Smooth muscle cell (in vitro differentiated cells): ENCODE data around the gene CAMSAP1. TPM values are rescaled to one million over a fixed set of nuclear protein-coding genes. Genes with fewer than 3 reads are reported as not detected.
A peak's percentile ranks its signal among the peaks of the same experiment; 100 is the strongest.

ENCODE experiments used
- DNase-seq: peaks from one replicate; lab custom pipeline; 2025; ENCODE audit not compliant: unreplicated experiment; lab: John Stamatoyannopoulos, UW
- H2AFZ ChIP-seq: fragments of 200-600 bp; sonication (generic); 2 replicates; pipeline ENCODE4 v1.6.0; 2016; ENCODE audit warnings: antibody characterized with exemption, low read depth, mild to moderate bottlenecking
- H3F3A ChIP-seq: fragments of 200-600 bp; sonication (generic); 2 replicates; pipeline ENCODE4 v1.6.0; 2017; ENCODE audit warnings: antibody characterized with exemption, low read depth
- H3K27ac ChIP-seq: fragments of 200-600 bp; sonication (generic); 2 replicates; pipeline ENCODE4 v1.5.1; 2016; ENCODE audit warnings: low read depth, mild to moderate bottlenecking
- H3K27me3 ChIP-seq: fragments of 200-600 bp; sonication (generic); 2 replicates; pipeline ENCODE4 v1.6.1; 2016; ENCODE audit warnings: low read depth, mild to moderate bottlenecking
- H3K36me3 ChIP-seq: fragments of 200-600 bp; sonication (generic); 2 replicates; pipeline ENCODE4 v1.5.1; 2016; ENCODE audit warnings: low read depth
- H3K4me1 ChIP-seq: fragments of 200-600 bp; sonication (generic); 2 replicates; pipeline ENCODE4 v1.5.1; 2016; ENCODE audit warnings: low read depth
- H3K4me2 ChIP-seq: fragments of 200-600 bp; sonication (generic); 2 replicates; pipeline ENCODE4 v1.6.0; 2016; ENCODE audit warnings: mild to moderate bottlenecking
- H3K4me3 ChIP-seq: fragments of 200-600 bp; sonication (generic); 2 replicates; pipeline ENCODE4 v1.5.1; 2016; ENCODE audit warnings: mild to moderate bottlenecking
- H3K79me2 ChIP-seq: fragments of 200-600 bp; sonication (generic); 2 replicates; pipeline ENCODE4 v1.6.0; 2016; ENCODE audit warnings: low read depth, mild to moderate bottlenecking
- H3K9ac ChIP-seq: fragments of 200-600 bp; sonication (generic); 2 replicates; pipeline ENCODE4 v1.6.0; 2016; ENCODE audit warnings: low read depth
- H3K9me3 ChIP-seq: fragments of 200-600 bp; sonication (generic); replicated peaks from 2 replicates; pipeline ENCODE4 v1.5.1; 2016; ENCODE audit warnings: low read depth
- H4K20me1 ChIP-seq: fragments of 200-600 bp; sonication (generic); 2 replicates; pipeline ENCODE4 v1.6.0; 2016; ENCODE audit warnings: low read depth
- CTCF ChIP-seq: fragments of 200-600 bp; sonication (generic); IDR thresholded peaks from 2 replicates; pipeline ENCODE4 v1.5.1; 2017; ENCODE audit warnings: borderline replicate concordance, mild to moderate bottlenecking, antibody characterized with exemption; ENCODE audit not compliant: insufficient read depth, poor library complexity, severe bottlenecking
- WGBS: methylation state at CpG from one replicate; pipeline ENCODE4 v1.1.7; 2016; ENCODE audit warnings: low lambda C conversion rate; 5-methylcytosine and 5-hydroxymethylcytosine counted together
- polyA plus RNA-seq: library from polyadenylated mRNA; unstranded; fragments of >200 nt; fragmentation: Nextera tagmentation; extraction: Ambion mirVana; gene quantifications from 2 replicates; pipeline ENCODE4 v1.2.1, GENCODE V29; 2016
- total RNA-seq: library from RNA; depleted of rRNA; stranded (reverse); fragments of >200 nt; gene quantifications from 2 replicates; pipeline ENCODE4 v1.2.3, GENCODE V29; 2014

CAMSAP1 gene
- total RNA-seq (15.1 and 17.8 TPM in 2 replicates), polyA plus RNA-seq (5.3 and 5.4 TPM in 2 replicates)

- peak within 1 kb of the TSS; percentile 93 for H3K4me3 ChIP-seq
- peaks cover 19% of the 10 kb centered on the region for H3F3A ChIP-seq
- peaks cover 40% of the 10 kb centered on the region for H4K20me1 ChIP-seq
- no peaks in the 10 kb centered on the region for H3K9me3 ChIP-seq
- H2AFZ ChIP-seq = peak within 1 kb of the TSS; percentile 85
- peak within 1 kb of the TSS; percentile 86 for H3K27ac ChIP-seq
- peaks cover 24% of the 10 kb centered on the region for H3K4me1 ChIP-seq
- 0% methylated on average over 13 of the region's 91 CpGs for WGBS
- peak; percentile 93 for DNase-seq
- H3K4me2 ChIP-seq = peak within 1 kb of the TSS; percentile 96
- peak within 1 kb of the TSS; percentile 62 for H3K9ac ChIP-seq
- TF ChIP-seq CTCF = no peak
- peaks cover 3% of the 10 kb centered on the region for H3K36me3 ChIP-seq
- peaks cover 62% of the 10 kb centered on the region for H3K79me2 ChIP-seq
- no peaks in the 10 kb centered on the region for H3K27me3 ChIP-seq
These were observed at the start of gene CAMSAP1 for GRCh38 chr9:135907431-135908092. Gene CAMSAP1 (minus strand): TSS chr9:135907546. CDS start chr9:135907159, 387 bp downstream.

GRCh38 chr9:135956802-135957174 lies 49.4 kb upstream of the CAMSAP1 start:
- Histone ChIP-seq H3K27ac (no peak overlapping the region), H4K20me1 (peaks cover 55% of the 10 kb centered on the region), H3K36me3 (no peaks in the 10 kb centered on the region), H3F3A (no peaks in the 10 kb centered on the region), H3K4me2 (no peak overlapping the region), H3K4me3 (no peak overlapping the region), H3K9me3 (no peaks in the 10 kb centered on the region), H3K4me1 (peaks cover 11% of the 10 kb centered on the region), H2AFZ (no peak overlapping the region), H3K79me2 (peaks cover 60% of the 10 kb centered on the region), H3K27me3 (no peaks in the 10 kb centered on the region), H3K9ac (no peak overlapping the region)
- DNase-seq = no peak
- 97% methylated on average over 8 of the region's 8 CpGs for WGBS
- TF ChIP-seq CTCF = no peak

- Histone ChIP-seq H3K9me3 (no peaks in the 10 kb centered on the region), H3K27ac (no peak overlapping the region), H3K36me3 (no peaks in the 10 kb centered on the region), H3K27me3 (no peaks in the 10 kb centered on the region), H3K4me3 (no peak overlapping the region), H3F3A (no peaks in the 10 kb centered on the region), H2AFZ (no peak overlapping the region), H4K20me1 (peaks cover 55% of the 10 kb centered on the region), H3K4me2 (no peak overlapping the region), H3K9ac (no peak overlapping the region), H3K79me2 (peaks cover 60% of the 10 kb centered on the region), H3K4me1 (peaks cover 17% of the 10 kb centered on the region)
- 95% methylated on average over 32 of the region's 32 CpGs for WGBS
- no peak for TF ChIP-seq CTCF
- DNase-seq = no peak
These were observed 48.8 kb upstream of the CAMSAP1 start for GRCh38 chr9:135955934-135956801.
